ENCODE measurements around the gene TNFRSF14.
"Not testable (repeated sequence)": the region's sequence is repeated elsewhere in the genome, so short reads cannot be mapped to it uniquely, and the experiment has no call there.

Gene TNFRSF14

DNA sequence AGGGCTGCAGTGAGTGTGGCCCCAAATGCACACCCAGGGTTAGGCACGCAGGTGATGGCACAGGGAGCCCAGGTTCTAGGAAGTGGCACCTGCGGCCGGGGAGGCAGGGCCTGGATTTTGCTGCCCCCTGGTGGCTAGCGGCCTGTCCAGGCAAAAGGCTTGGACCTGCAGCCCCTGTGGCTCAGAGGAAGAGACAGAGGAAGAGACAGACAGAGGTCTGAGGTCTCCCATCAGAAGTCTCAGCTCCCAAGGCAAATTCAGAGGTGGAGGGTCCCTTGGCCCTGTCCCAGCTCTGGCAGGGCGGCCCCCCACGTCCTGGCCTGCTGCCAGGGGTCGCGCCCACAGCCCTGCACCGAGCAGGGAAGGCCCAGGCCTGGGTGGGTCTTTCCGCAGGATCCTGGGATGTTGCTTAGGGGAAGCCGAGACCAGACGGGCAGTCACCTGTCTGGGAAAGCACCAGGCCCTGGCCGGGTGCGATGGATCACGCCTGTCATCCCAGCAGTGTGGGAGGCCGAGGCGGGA is 8.0 kb upstream of the TNFRSF14 start:
- H3K4me1 Mint-ChIP-seq = peaks cover 21 to 67% of the 10 kb centered on the region in 2 donors

DNA sequence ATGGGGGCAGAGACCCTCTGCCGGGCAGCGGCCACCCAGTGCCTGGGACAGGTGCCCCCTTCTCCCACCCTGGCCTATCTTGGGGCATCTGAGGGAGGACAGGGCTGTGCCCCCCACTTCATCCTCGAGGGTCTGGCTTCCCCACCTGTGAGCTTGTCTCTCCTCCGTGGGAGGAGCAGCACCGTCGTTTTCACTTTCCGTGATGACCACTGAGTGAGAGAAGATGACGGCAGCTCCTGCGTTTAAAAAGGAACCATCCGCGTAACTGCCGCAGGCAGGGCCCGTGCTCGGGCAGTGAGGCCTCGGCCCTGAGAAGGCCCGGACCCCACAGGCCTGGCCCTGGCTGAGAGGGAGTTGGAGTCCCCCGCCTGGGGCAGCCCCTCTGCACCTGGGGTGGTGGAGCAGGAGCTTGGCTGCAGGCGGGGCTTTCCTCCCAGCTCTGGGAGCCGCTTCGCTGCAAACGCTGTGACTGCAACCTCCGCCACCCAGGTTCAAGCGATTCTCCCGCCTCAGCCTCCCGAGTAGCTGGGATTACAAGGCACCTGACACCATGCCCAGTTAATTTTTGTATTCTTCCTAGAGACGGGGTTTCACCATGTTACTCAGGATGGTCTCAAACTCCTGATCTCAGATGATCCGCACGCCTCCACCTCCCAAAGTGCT is 6.7 kb upstream of the TNFRSF14 start:
- ATAC-seq (replicated peaks); H3K9me3 Mint-ChIP-seq; DNase-seq; H3K27me3 Mint-ChIP-seq: not testable (repeated sequence)
- Mint-ChIP-seq H3K36me3 (peaks cover 15 to 27% of the 10 kb centered on the region in 2 donors), H3K4me1 (peaks cover 30 to 77% of the 10 kb centered on the region in 2 donors), H3K27ac (peak overlapping the region; percentile 92), H3K4me3 (peak overlapping the region; percentile 65 to 96)

More for the DNA sequence above, 8.0 kb upstream of the TNFRSF14 start:
- no peaks in the 10 kb centered on the region for H3K27me3 Mint-ChIP-seq
- no peaks in the 10 kb centered on the region for H3K9me3 Mint-ChIP-seq
- ATAC-seq (replicated peaks) (peak; percentile 53), DNase-seq (peak; percentile 89)
- peak overlapping the region; percentile 95 to 96 for H3K4me3 Mint-ChIP-seq
- peak overlapping the region; percentile 92 for H3K27ac Mint-ChIP-seq
- peaks cover 7 to 20% of the 10 kb centered on the region in 2 donors for H3K36me3 Mint-ChIP-seq

DNA sequence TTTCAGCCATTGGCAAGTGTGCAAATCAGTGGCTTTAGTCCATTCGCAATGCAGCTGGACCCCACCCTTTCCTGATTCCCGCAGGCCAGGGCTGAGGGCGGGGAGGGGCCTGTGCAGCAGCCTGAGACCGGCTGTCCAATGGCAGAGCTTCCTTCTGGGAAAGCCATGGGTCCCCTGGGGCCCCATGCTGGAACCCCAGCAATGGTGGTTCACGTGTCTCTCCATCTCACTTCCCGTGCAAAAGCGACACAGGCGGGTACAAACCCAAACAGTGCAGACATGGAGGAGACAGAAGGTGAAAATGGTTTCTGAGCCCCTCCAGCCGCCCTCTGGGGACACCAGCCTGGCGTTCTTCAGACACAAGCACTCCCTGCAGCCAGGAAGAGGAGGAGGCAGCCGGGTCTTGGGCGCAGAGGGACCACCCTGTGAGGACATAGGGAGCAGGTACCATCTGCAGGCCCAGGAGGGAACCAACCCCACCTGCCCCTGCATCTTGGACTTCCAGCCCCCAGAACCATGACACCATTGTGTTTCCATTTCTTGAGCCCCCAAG is 5.8 kb upstream of the TNFRSF14 start:
- H3K27me3 Mint-ChIP-seq; ATAC-seq (replicated peaks); H3K9me3 Mint-ChIP-seq; DNase-seq: not testable (repeated sequence)
- Mint-ChIP-seq H3K36me3 (peaks cover 15 to 30% of the 10 kb centered on the region in 2 donors), H3K27ac (peak overlapping the region; percentile 92), H3K4me1 (peaks cover 39 to 77% of the 10 kb centered on the region in 2 donors), H3K4me3 (peak overlapping the region; percentile 25 to 96)

DNA sequence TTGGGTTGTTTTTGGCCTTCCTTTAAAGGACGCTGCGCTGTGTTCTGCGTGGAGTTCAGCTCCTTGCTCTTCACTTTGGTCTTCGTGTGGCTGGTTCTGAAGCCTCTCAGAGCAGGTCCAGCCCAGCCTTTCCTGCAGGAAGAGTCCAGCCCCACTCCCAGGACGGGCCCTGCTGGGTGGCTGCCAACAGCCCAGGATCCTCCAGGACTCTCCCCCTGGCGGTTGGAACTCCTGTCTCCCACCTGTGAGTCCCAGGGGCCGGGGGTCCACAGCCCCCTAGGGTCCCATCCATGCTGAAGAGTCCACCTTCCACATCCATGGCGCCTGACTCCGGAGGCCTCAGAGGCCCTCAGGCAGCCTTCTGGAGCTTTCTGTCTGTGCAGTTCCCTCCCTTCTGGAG is 4.6 kb upstream of the TNFRSF14 start:
- Mint-ChIP-seq H3K27ac (peak overlapping the region; percentile 83), H3K4me1 (peaks cover 41 to 81% of the 10 kb centered on the region in 2 donors), H3K36me3 (peaks cover 22 to 37% of the 10 kb centered on the region in 2 donors)
- not testable (repeated sequence) for H3K4me3 Mint-ChIP-seq; H3K27me3 Mint-ChIP-seq; ATAC-seq (replicated peaks); DNase-seq; H3K9me3 Mint-ChIP-seq

DNA sequence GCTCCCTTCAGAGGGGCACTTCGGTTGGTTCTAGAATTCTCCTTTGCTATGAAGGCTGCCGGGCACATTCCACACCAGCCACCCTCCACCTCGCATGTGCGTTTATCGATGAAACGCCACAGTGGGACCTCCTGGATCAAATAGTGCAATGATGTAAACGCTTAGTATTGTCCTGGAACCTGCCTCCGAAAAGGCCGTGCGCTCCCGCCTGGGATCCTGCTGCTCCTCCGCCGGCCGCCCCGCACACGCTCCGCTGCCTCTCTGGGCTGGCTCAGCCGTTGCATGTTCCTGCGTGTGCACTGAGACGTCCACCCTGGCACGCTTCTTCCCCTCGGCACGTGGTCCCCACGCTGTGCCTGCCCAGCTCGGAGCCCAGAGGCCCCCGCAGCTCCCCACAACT is 4.0 kb upstream of the TNFRSF14 start:
- H3K4me3 Mint-ChIP-seq = no peak overlapping the region
- no peak for DNase-seq
- no peak overlapping the region for H3K27ac Mint-ChIP-seq
- H3K27me3 Mint-ChIP-seq = no peaks in the 10 kb centered on the region
- no peak for ATAC-seq (replicated peaks)
- peaks cover 29 to 40% of the 10 kb centered on the region in 2 donors for H3K36me3 Mint-ChIP-seq
- peaks cover 40 to 81% of the 10 kb centered on the region in 2 donors for H3K4me1 Mint-ChIP-seq
- H3K9me3 Mint-ChIP-seq = no peaks in the 10 kb centered on the region

DNA sequence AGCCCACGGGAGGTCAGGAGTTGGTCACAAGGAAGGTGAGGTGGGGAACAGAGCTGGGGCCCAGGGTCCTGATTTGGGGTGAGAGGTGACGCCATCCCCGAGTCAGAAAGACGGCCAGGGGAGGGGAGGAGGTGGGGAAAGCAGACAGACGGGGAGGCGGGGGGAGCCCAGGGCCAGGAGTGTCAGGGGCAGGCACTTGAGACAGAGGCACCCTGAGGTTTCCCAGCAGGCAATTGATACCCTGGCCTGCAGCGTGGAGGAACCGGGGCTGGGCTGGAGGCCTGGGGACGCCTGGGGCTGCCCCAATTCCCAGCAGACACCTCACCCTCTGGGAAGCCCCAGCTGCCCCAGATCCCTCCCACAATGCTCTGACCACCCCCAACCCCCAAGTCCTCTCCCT is 3.1 kb upstream of the TNFRSF14 start:
- ATAC-seq (replicated peaks); H3K9me3 Mint-ChIP-seq; DNase-seq; H3K27ac Mint-ChIP-seq; H3K27me3 Mint-ChIP-seq; H3K4me3 Mint-ChIP-seq: not testable (repeated sequence)
- peaks cover 38 to 48% of the 10 kb centered on the region in 2 donors for H3K36me3 Mint-ChIP-seq
- H3K4me1 Mint-ChIP-seq = peaks cover 41 to 82% of the 10 kb centered on the region in 2 donors

DNA sequence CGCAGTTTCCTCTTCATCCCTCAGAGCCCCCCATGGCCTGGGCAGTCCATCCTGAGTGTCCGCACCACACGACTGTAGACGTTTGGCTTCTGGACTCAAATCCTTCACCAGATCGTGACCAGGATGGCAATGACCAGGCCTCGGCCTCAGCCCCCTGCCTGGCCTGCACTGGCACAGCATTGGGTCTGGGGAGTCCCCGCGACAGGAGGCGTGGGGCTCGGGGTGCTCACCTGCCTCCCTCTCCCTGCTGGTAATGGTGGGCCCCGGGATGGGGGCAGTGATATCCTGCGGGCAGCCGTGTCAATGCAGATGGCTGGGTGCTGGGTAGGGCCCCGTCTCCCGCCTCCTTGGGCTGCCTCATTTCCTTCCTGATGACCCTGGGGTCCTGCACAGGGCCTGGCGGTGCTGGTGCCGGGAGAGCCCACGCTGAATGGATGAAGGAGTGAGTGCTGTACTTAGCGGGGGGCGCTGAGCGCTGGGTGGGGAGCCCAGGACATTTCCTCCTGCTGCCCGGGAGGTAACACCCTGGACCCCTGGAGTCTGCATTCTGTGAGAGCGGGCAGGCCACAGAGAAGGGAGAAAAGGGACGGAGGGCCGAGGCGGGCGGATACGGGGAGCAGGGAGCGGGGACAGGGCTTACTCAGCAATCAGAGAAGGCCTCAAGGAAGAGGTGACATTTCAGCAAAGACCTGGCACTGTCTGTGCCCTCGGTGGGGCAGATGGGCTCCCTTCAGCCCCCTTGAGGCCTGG is 2.1 kb upstream of the TNFRSF14 start:
- Mint-ChIP-seq H3K4me3 (peak overlapping the region; percentile 99 to 100), H3K27ac (peak overlapping the region; percentile 98), H3K9me3 (no peaks in the 10 kb centered on the region), H3K36me3 (peaks cover 46 to 57% of the 10 kb centered on the region in 2 donors), H3K4me1 (peaks cover 49 to 82% of the 10 kb centered on the region in 2 donors), H3K27me3 (no peaks in the 10 kb centered on the region)
- ATAC-seq (replicated peaks) = no peak
- no peak for DNase-seq

DNA sequence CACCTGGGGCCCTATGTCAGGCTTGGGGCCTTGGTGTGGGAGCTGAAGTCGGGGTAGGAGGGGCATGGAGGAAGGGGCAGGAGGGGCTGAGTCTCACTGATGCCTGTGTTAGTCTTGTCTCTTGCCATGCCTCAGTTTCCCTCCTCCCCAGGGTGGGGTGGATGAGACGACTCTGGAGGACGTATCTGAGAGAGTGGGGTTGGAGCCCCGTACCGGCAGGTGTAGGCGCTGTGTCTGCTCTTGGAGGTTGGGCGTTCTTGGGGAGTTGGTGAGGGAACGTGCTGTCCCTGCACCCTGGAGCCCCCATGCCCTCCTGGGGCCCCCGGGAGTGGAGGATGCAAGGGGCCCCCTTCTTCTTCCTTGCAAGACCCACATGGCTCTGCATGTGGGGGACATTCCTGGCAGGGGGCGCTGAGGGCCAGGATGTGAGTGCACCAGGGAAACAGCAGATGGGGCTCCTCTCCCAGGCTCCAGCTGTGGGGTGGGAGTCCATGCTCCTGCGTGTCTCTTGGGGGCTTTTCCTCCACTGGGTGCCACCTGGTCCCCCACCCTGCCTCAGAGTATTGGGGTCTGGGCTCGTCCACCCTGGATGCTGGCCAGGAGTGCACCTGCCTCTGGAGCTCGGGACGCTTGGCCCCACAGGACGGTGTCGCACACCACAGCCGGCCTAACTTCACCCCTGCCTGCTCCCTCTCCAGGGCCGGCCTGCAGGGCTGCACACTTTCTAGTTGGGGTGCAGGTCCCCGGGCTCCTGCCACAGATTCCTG is 1.4 kb upstream of the TNFRSF14 start:
- ATAC-seq (replicated peaks) = peak; percentile 20 to 26
- Mint-ChIP-seq H3K4me3 (peak overlapping the region; percentile 99 to 100), H3K9me3 (no peaks in the 10 kb centered on the region), H3K36me3 (peaks cover 51 to 58% of the 10 kb centered on the region in 2 donors), H3K27ac (peak overlapping the region; percentile 98), H3K4me1 (peaks cover 50 to 82% of the 10 kb centered on the region in 2 donors), H3K27me3 (no peaks in the 10 kb centered on the region)
- peak; percentile 61 for DNase-seq

DNA sequence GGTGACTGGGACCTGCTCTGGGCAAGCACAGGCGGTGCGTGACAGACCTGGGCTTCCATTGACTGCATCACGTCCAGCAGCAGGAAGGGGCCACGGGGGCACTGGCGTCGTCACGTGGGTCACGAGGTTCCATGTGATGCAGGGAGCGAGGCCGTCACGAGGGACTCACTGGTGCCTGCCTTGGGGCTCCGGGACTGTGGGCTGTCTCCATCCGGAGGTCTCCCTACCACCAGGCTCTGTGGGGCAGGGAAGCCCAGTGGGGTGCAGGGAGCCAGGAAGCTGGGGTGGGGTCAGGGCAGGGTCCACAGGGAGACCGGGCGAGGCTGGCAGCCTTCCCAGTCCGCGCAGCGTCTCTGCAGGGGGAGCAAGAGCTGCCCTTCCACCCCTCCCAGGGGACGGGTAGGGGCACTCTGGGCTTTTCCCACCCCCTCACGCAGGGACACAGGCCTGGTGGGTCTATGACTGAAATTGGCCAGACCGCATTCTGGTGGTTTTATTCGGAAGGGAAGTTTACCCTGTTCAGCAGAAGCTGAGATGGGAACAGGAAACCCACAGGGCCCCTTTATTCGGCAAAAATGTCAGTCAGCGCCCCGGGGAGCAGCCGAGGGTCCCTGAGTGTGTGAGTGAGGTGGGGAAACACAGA is 416 bp upstream of the TNFRSF14 start:
- Mint-ChIP-seq H3K4me3 (peak overlapping the region; percentile 99 to 100), H3K4me1 (peaks cover 54 to 82% of the 10 kb centered on the region in 2 donors), H3K27me3 (no peaks in the 10 kb centered on the region), H3K27ac (peak overlapping the region; percentile 98), H3K9me3 (no peaks in the 10 kb centered on the region), H3K36me3 (peaks cover 56 to 61% of the 10 kb centered on the region in 2 donors)
- peak; percentile 77 for ATAC-seq (replicated peaks)
- peak; percentile 96 for DNase-seq

DNA sequence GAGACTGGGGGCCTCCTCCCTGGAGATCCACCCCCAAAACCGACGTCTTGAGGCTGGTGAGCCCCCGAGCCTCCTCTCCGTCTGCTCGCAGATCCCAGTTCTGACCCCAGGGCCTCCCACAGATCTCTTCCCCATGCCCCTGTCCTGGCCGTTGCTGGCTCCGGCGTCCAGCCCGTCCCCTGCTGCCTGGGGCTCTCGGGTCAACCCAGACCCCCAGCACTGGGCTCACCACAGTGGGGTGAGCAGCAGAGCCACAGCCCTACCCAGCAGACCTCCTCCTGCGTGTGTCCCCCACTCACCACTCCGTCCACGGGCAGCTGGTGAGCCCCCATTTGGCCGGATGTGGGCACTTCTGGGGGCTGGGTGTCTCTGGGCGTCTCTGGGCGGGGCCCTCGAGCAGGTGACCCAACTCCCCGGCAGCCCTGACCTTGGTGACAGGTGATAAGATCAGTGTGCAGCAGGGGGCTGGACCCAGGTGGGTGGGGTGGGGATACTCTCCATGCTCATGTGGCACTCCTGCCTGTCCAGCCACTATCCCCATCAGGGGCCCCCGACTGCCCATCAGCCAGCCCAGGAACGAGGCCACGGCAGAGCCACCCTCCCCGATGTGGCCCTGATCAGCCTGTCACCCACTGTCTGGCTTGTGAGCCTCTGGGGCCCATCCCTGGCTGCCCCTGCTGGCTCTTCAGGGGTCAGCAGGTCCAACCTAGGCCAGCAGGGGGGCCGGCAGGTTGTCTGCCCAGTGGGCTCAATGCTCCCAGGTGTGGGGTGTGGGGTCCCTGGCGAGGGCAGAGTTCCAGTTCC is 709 bp downstream of the TNFRSF14 start:
- DNase-seq = no peak
- ATAC-seq (replicated peaks) = peak; percentile 5 to 17
- Mint-ChIP-seq H3K27ac (peak overlapping the region; percentile 98), H3K27me3 (no peaks in the 10 kb centered on the region), H3K4me1 (peaks cover 53 to 82% of the 10 kb centered on the region in 2 donors), H3K4me3 (peak overlapping the region; percentile 99 to 100), H3K9me3 (no peaks in the 10 kb centered on the region), H3K36me3 (peaks cover 60 to 61% of the 10 kb centered on the region in 2 donors)

DNA sequence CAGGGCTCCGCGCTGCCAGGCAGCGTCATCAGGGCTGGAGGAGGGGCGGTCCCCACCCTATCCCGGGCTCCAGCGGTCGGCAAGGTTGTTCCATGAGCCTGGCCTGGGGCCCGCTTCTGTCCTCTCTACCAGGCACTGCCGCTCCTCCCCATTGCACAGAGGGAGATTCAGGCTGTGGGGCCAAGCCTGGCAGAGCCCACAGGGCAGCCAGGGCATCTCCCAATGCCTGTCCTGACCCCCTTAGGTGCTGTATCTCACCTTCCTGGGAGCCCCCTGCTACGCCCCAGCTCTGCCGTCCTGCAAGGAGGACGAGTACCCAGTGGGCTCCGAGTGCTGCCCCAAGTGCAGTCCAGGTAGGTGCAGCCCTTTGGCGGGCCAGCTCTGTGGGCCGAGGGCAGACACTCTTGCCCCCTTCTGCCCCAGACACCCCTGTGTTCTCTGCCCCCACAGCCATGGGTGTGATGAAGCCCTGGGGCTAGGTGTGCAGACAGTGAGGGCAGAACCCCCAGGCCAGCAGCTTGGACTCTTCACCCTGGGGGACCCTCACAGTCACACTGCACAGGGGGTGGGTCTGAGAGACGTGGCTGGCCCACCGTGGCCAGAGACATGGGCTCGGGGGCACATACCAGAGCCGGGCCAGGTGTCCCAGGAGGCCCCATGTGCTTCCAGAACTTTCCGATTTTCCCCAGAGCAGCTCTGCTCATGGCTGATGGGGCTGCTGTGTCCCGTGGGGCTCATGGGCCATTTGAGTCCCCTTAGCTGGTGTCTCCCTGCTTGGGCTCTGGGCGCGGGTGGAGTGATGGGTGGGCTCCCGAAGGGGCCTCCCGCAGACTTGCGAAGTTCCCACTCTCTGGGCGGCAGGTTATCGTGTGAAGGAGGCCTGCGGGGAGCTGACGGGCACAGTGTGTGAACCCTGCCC is 1.6 kb downstream of the TNFRSF14 start:
- H3K4me1 Mint-ChIP-seq = peaks cover 54 to 84% of the 10 kb centered on the region in 2 donors
- peak overlapping the region; percentile 99 to 100 for H3K4me3 Mint-ChIP-seq
- no peaks in the 10 kb centered on the region for H3K9me3 Mint-ChIP-seq
- DNase-seq (no peak), ATAC-seq (replicated peaks) (no peak)
- H3K36me3 Mint-ChIP-seq = peaks cover 61 to 67% of the 10 kb centered on the region in 2 donors
- peak overlapping the region; percentile 98 for H3K27ac Mint-ChIP-seq
- no peaks in the 10 kb centered on the region for H3K27me3 Mint-ChIP-seq

DNA sequence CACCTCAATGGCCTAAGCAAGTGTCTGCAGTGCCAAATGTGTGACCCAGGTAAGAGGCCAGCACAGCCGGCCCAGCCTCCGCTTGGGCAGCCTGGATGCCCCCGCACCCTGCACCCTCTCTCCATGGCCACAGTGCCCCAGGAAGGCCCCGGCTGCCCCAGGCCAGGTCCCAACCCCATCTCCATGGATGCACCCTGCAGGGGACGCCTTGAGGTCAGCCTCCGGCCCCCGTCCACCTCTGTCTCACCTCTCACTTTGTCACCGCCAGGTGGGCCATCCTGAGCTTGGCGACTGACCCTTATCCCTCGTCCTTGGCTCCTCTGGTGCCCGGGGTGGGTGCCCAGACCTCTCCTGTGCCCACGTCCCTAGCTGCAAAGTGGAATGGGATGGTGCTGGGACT is 2.2 kb downstream of the TNFRSF14 start:
- no peak for DNase-seq
- peaks cover 65 to 72% of the 10 kb centered on the region in 2 donors for H3K36me3 Mint-ChIP-seq
- H3K4me1 Mint-ChIP-seq = peaks cover 56 to 90% of the 10 kb centered on the region in 2 donors
- no peaks in the 10 kb centered on the region for H3K27me3 Mint-ChIP-seq
- H3K4me3 Mint-ChIP-seq = peak overlapping the region; percentile 99 to 100
- no peaks in the 10 kb centered on the region for H3K9me3 Mint-ChIP-seq
- H3K27ac Mint-ChIP-seq = peak overlapping the region; percentile 98
- ATAC-seq (replicated peaks) = no peak

Measured in stimulated activated naive B cell treated with anti-CD40 and anti-IgM and Interleukin-4, amounts not matched to agents 10 μg/mL and 1 μg/mL and 100 μg/mL, for 72 hours (primary cell).